H9 (cell line): ENCODE data around the gene HASPIN. TPM values are rescaled to one million over a fixed set of nuclear protein-coding genes. Genes with fewer than 3 reads are reported as not detected.

Source experiments
- DNase-seq: peaks from one replicate; pipeline ENCODE4 v3.0.0-alpha.2; 2017
- H2AFZ ChIP-seq: one replicate; pipeline ENCODE4 v1.6.1; 2013; ENCODE audit warnings: mild to moderate bottlenecking, low read length, control low read depth, moderate library complexity
- H2AK5ac ChIP-seq: 2 replicates; pipeline ENCODE4 v1.6.1; 2013; ENCODE audit warnings: low read length, control low read depth, mixed read lengths; ENCODE audit not compliant: insufficient read length
- H2BK120ac ChIP-seq: one replicate; pipeline ENCODE4 v1.6.1; 2013; ENCODE audit warnings: low read depth, mild to moderate bottlenecking, low read length, control low read depth, inconsistent platforms; ENCODE audit not compliant: poor library complexity, severe bottlenecking
- H2BK12ac ChIP-seq: 2 replicates; pipeline ENCODE4 v1.6.1; 2013; ENCODE audit warnings: low read length, control low read depth, mixed read lengths, low read depth; ENCODE audit not compliant: insufficient read length
- H2BK15ac ChIP-seq: 2 replicates; pipeline ENCODE4 v1.6.1; 2013; ENCODE audit warnings: low read depth, low read length, control low read depth
- H2BK20ac ChIP-seq: one replicate; pipeline ENCODE4 v1.6.1; 2013; ENCODE audit warnings: low read depth, mild to moderate bottlenecking, low read length, control low read depth, inconsistent platforms; ENCODE audit not compliant: poor library complexity, severe bottlenecking
- H2BK5ac ChIP-seq: 2 replicates; pipeline ENCODE4 v1.6.1; 2013; ENCODE audit warnings: low read length, control low read depth, mixed read lengths; ENCODE audit not compliant: insufficient read length
- H3K14ac ChIP-seq: 2 replicates; pipeline ENCODE4 v1.6.1; 2013; ENCODE audit warnings: low read length, control low read depth; ENCODE audit not compliant: insufficient read depth
- H3K18ac ChIP-seq: 2 replicates; pipeline ENCODE4 v1.6.1; 2013; ENCODE audit warnings: low read depth, mild to moderate bottlenecking, mixed read lengths, low read length, control low read depth; ENCODE audit not compliant: insufficient read length
- H3K23ac ChIP-seq: 2 replicates; pipeline ENCODE4 v1.6.1; 2013; ENCODE audit warnings: low read length, control low read depth, mixed read lengths, low read depth; ENCODE audit not compliant: insufficient read length
- H3K23me2 ChIP-seq: 2 replicates; pipeline ENCODE4 v1.6.1; 2013; ENCODE audit warnings: low read depth, mild to moderate bottlenecking, mixed read lengths, low read length, control low read depth; ENCODE audit not compliant: insufficient read length, poor library complexity, severe bottlenecking
- H3K27ac ChIP-seq: 2 replicates; pipeline ENCODE4 v1.5.1; 2013; ENCODE audit warnings: low read length, control low read depth, mixed read lengths, low read depth; ENCODE audit not compliant: insufficient read length
- H3K27me3 ChIP-seq: 2 replicates; pipeline ENCODE4 v1.6.1; 2013; ENCODE audit warnings: low read length, control low read depth, inconsistent platforms; ENCODE audit not compliant: insufficient read depth
- H3K4ac ChIP-seq: 2 replicates; pipeline ENCODE4 v1.6.1; 2013; ENCODE audit warnings: low read depth, mild to moderate bottlenecking, control low read depth, inconsistent platforms, low read length, moderate library complexity
- H3K4me1 ChIP-seq: 2 replicates; pipeline ENCODE4 v1.6.1; 2013; ENCODE audit warnings: low read length, control low read depth, inconsistent platforms; ENCODE audit not compliant: insufficient read depth
- H3K4me2 ChIP-seq: 2 replicates; pipeline ENCODE4 v1.6.1; 2013; ENCODE audit warnings: low read length, control low read depth, mixed read lengths; ENCODE audit not compliant: insufficient read length, insufficient read depth
- H3K56ac ChIP-seq: 2 replicates; pipeline ENCODE4 v1.6.1; 2013; ENCODE audit warnings: low read depth, mild to moderate bottlenecking, mixed read lengths, low read length, control low read depth; ENCODE audit not compliant: insufficient read length
- H3K79me1 ChIP-seq: 2 replicates; pipeline ENCODE4 v1.6.1; 2013; ENCODE audit warnings: low read depth, mild to moderate bottlenecking, moderate library complexity, low read length, control low read depth, inconsistent platforms; ENCODE audit not compliant: insufficient read depth, poor library complexity, severe bottlenecking
- H3K79me2 ChIP-seq: 2 replicates; pipeline ENCODE4 v1.6.1; 2013; ENCODE audit warnings: low read length, control low read depth, inconsistent platforms; ENCODE audit not compliant: insufficient read depth
- H3K9ac ChIP-seq: 2 replicates; pipeline ENCODE4 v1.6.1; 2013; ENCODE audit warnings: low read length, control low read depth, mixed read lengths; ENCODE audit not compliant: insufficient read length; ENCODE audit errors: extremely low read depth
- H3K9me3 ChIP-seq: one replicate; pipeline ENCODE4 v1.6.1; 2013; ENCODE audit warnings: low read depth, low read length, inconsistent platforms; ENCODE audit not compliant: control insufficient read depth
- H3T11ph ChIP-seq: one replicate; pipeline ENCODE4 v1.6.1; 2013; ENCODE audit warnings: mild to moderate bottlenecking, low read length, control low read depth, inconsistent platforms
- H4K20me1 ChIP-seq: one replicate; pipeline ENCODE4 v1.6.1; 2013; ENCODE audit not compliant: control insufficient read depth, insufficient read length, insufficient read depth
- H4K5ac ChIP-seq: 2 replicates; pipeline ENCODE4 v1.6.1; 2013; ENCODE audit warnings: low read depth, mild to moderate bottlenecking, mixed read lengths, low read length, control low read depth; ENCODE audit not compliant: insufficient read length
- H4K8ac ChIP-seq: replicated peaks from 2 replicates; pipeline ENCODE4 v1.6.1; 2013; ENCODE audit warnings: low read length, control low read depth, mixed read lengths, low read depth; ENCODE audit not compliant: insufficient read length
- H4K91ac ChIP-seq: 2 replicates; pipeline ENCODE4 v1.6.1; 2013; ENCODE audit warnings: low read depth, mild to moderate bottlenecking, moderate library complexity, mixed read lengths, low read length, control low read depth; ENCODE audit not compliant: insufficient read length
- H3K27ac Mint-ChIP-seq, 3 experiments: 2 replicates in 2 of 3; 3 replicates in 1 of 3; pipeline ENCODE4 v1.8.0; 2020 to 2021; ENCODE audit warnings: mixed read lengths in 3 of 3, mild to moderate bottlenecking in 1 of 3, moderate library complexity in 1 of 3
- H3K27me3 Mint-ChIP-seq: 2 replicates; pipeline ENCODE4 v1.8.0; 2021; ENCODE audit warnings: low read depth, mild to moderate bottlenecking, moderate library complexity, mixed read lengths
- H3K36me3 Mint-ChIP-seq, 3 experiments: 2 replicates in 2 of 3; 3 replicates in 1 of 3; pipeline ENCODE4 v1.8.0; 2020 to 2021; ENCODE audit warnings: low read depth in 3 of 3, mixed read lengths in 3 of 3; ENCODE audit not compliant: insufficient read depth in 1 of 3
- H3K4me1 Mint-ChIP-seq, 2 experiments: 2 replicates each; pipeline ENCODE4 v1.8.0; 2020; ENCODE audit warnings: mixed read lengths in 2 of 2
- H3K4me3 Mint-ChIP-seq, 2 experiments: 2 replicates in 1 of 2; 3 replicates in 1 of 2; pipeline ENCODE4 v1.8.0; 2020 to 2021; ENCODE audit warnings: mild to moderate bottlenecking in 2 of 2, mixed read lengths in 2 of 2, moderate library complexity in 1 of 2
- H3K9me3 Mint-ChIP-seq, 2 experiments: 2 replicates in 1 of 2; 3 replicates in 1 of 2; pipeline ENCODE4 v1.8.0; 2020; ENCODE audit warnings: mild to moderate bottlenecking in 2 of 2, mixed read lengths in 2 of 2, moderate library complexity in 1 of 2
- CTCF ChIP-seq: fragments of 200-600 bp; sonication (generic); conservative IDR thresholded peaks from 3 replicates; pipeline ENCODE4 v1.8.0; 2021; ENCODE audit warnings: antibody characterized with exemption, mild to moderate bottlenecking
- WGBS: extraction: QIAGEN DNeasy Blood & Tissue Kit; methylation state at CpG from one replicate; pipeline ENCODE4 v1.1.7; 2013; ENCODE audit warnings: missing lambda C conversion rate, low lambda C conversion rate, mixed read lengths; ENCODE audit not compliant: insufficient read length; ENCODE audit errors: extremely low coverage; 5-methylcytosine and 5-hydroxymethylcytosine counted together
- total RNA-seq: library from RNA; stranded (reverse); gene quantifications from 2 replicates; pipeline ENCODE4 v1.2.1, GENCODE V29; 2021

Gene HASPIN
- total RNA-seq, 1 experiment from 2014 or later = 26.6 TPM

DNA sequence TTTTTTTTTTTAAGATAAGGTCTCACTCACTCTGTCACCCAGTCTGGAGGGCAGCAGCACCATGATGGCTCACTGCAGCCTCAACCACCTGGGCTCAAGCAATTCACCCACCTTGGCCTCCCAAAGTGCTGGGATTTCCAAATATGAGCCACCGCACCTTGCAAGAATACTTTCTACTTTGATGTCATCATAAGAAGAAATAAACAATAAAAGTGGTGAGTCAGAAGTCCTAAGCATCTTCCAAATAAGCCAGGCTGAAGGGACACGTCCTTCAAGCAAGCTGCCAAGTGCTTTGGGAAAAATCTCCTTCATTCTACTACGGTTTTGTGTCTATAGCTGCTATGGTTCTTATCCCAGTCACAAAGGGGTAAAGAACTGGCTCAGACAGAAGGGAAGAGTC is 20.3 kb downstream of the HASPIN start:
- H2AFZ ChIP-seq = no peak overlapping the region
- no peak overlapping the region for H2BK15ac ChIP-seq
- no peak overlapping the region for H3T11ph ChIP-seq
- no peaks in the 10 kb centered on the region for H3K9me3 ChIP-seq
- no peak overlapping the region for H3K56ac ChIP-seq
- Mint-ChIP-seq H3K36me3 (no peaks in the 10 kb centered on the region), H3K4me1 (peaks cover 13 to 18% of the 10 kb centered on the region in 2 experiments), H3K4me3 (no peak overlapping the region), H3K27me3 (peaks cover 3% of the 10 kb centered on the region; the same call in 1 of the 2 replicates), H3K9me3 (no peaks in the 10 kb centered on the region), H3K27ac (no peak overlapping the region)
- no peak overlapping the region for H4K5ac ChIP-seq
- no peak overlapping the region for H3K14ac ChIP-seq
- TF ChIP-seq CTCF = no peak
- H2BK20ac ChIP-seq = no peak overlapping the region
- H3K4me1 ChIP-seq = no peaks in the 10 kb centered on the region
- no peak overlapping the region for H3K23ac ChIP-seq
- no peaks in the 10 kb centered on the region for H3K23me2 ChIP-seq
- no peak overlapping the region for H3K9ac ChIP-seq
- no peak overlapping the region for H2BK12ac ChIP-seq
- H4K91ac ChIP-seq = no peak overlapping the region
- H3K4me2 ChIP-seq = no peak overlapping the region
- no peak overlapping the region for H2AK5ac ChIP-seq
- H4K8ac ChIP-seq = no peak overlapping the region
- no peak overlapping the region for H3K27ac ChIP-seq
- no peak overlapping the region for H2BK5ac ChIP-seq
- H3K18ac ChIP-seq = no peak overlapping the region
- no peaks in the 10 kb centered on the region for H3K27me3 ChIP-seq
- H2BK120ac ChIP-seq = no peak overlapping the region
- H3K4ac ChIP-seq = no peak overlapping the region
- H3K79me2 ChIP-seq = no peaks in the 10 kb centered on the region
- WGBS = no CpG with 5 or more reads among the region's 3 CpGs
- no peaks in the 10 kb centered on the region for H4K20me1 ChIP-seq
- DNase-seq = no peak
- H3K79me1 ChIP-seq = no peaks in the 10 kb centered on the region
